CD14-positive monocyte (primary cell): Measurements from ENCODE around the gene ARHGAP10. TPM values are rescaled to one million over a fixed set of nuclear protein-coding genes. Genes with fewer than 3 reads are reported as not detected.

ENCODE experiments used
- DNase-seq, 3 donors: peaks; one replicate each; pipeline ENCODE4 v3.0.0-alpha.2; 2011 to 2022
- H2AFZ ChIP-seq: 2 replicates; pipeline ENCODE4 v1.6.0; 2012; ENCODE audit warnings: mild to moderate bottlenecking, low read depth, low read length, inconsistent platforms; ENCODE audit not compliant: insufficient read depth, poor library complexity, severe bottlenecking
- H3K27ac ChIP-seq, 2 donors: 1 replicate in 1 of 2; 2 replicates in 1 of 2; pipeline ENCODE4 v1.5.1; 2012 to 2013; ENCODE audit warnings: low read length in 2 of 2, control low read depth in 1 of 2, inconsistent platforms in 1 of 2, low read depth in 1 of 2, mild to moderate bottlenecking in 1 of 2
- H3K27me3 ChIP-seq, 2 donors: one replicate each; pipeline versions ENCODE4 v1.6.0 to v1.6.1; 2011 to 2013; ENCODE audit warnings: low read length in 2 of 2; ENCODE audit not compliant: control insufficient read depth in 2 of 2, insufficient read depth in 2 of 2
- H3K36me3 ChIP-seq, 2 donors: replicated peaks in 1 of 2; 1 replicate in 1 of 2; 2 replicates in 1 of 2; pipeline versions ENCODE4 v1.5.1 to v1.6.1; 2012 to 2013; ENCODE audit warnings: low read length in 2 of 2, control low read depth in 1 of 2, inconsistent platforms in 1 of 2, mild to moderate bottlenecking in 1 of 2; ENCODE audit not compliant: insufficient read depth in 2 of 2, control insufficient read depth in 1 of 2
- H3K4me1 ChIP-seq, 2 donors: 1 replicate in 1 of 2; 2 replicates in 1 of 2; pipeline versions ENCODE4 v1.5.1 to v1.6.1; 2012 to 2013; ENCODE audit warnings: low read length in 2 of 2, control low read depth in 1 of 2, inconsistent platforms in 1 of 2, mild to moderate bottlenecking in 1 of 2, moderate library complexity in 1 of 2; ENCODE audit not compliant: insufficient read depth in 2 of 2, control insufficient read depth in 1 of 2
- H3K4me2 ChIP-seq: replicated peaks from 2 replicates; pipeline ENCODE3; 2012; ENCODE audit warnings: low read length, moderate library complexity, mild to moderate bottlenecking; ENCODE audit not compliant: poor library complexity, severe bottlenecking; ENCODE audit errors: extremely low read depth
- H3K4me3 ChIP-seq, 3 experiments: fragments of 200-600 bp in 1 of 3; sonication (generic) in 1 of 3; replicated peaks in 1 of 3; 1 replicate in 2 of 3; 2 replicates in 1 of 3; pipeline ENCODE4 v1.5.1; 2011 to 2013; ENCODE audit warnings: low read length in 3 of 3, mild to moderate bottlenecking in 3 of 3, control low read depth in 2 of 3, low read depth in 2 of 3, inconsistent platforms in 1 of 3, moderate library complexity in 1 of 3
- H3K79me2 ChIP-seq: 2 replicates; pipeline ENCODE4 v1.6.0; 2012; ENCODE audit warnings: mild to moderate bottlenecking, control low read depth, inconsistent platforms, low read length, moderate library complexity; ENCODE audit not compliant: insufficient read depth
- H3K9ac ChIP-seq: 2 replicates; pipeline ENCODE4 v1.6.0; 2017; ENCODE audit warnings: low read length, mild to moderate bottlenecking; ENCODE audit not compliant: insufficient read depth, poor library complexity, severe bottlenecking
- H3K9me3 ChIP-seq, 2 donors: replicated peaks in 1 of 2; 1 replicate in 1 of 2; 2 replicates in 1 of 2; pipeline versions ENCODE4 v1.5.1 to v1.6.1; 2012 to 2013; ENCODE audit warnings: low read length in 2 of 2, control low read depth in 1 of 2; ENCODE audit not compliant: control insufficient read depth in 1 of 2, insufficient read depth in 1 of 2
- H4K20me1 ChIP-seq: 2 replicates; pipeline ENCODE4 v1.6.0; 2012; ENCODE audit warnings: mild to moderate bottlenecking, low read length, control low read depth, moderate library complexity; ENCODE audit not compliant: insufficient read depth
- H3K27ac Mint-ChIP-seq, 7 donors: one replicate each; pipeline ENCODE4 v1.8.0; 2020; ENCODE audit warnings: mild to moderate bottlenecking in 7 of 7, mixed read lengths in 7 of 7, moderate library complexity in 6 of 7, inconsistent platforms in 2 of 7
- H3K27me3 Mint-ChIP-seq, 3 donors: one replicate each; pipeline ENCODE4 v1.8.0; 2021 to 2022; ENCODE audit warnings: low read depth in 3 of 3, mild to moderate bottlenecking in 3 of 3, mixed read lengths in 3 of 3, moderate library complexity in 3 of 3, inconsistent platforms in 1 of 3
- H3K36me3 Mint-ChIP-seq, 2 donors: one replicate each; pipeline ENCODE4 v1.8.0; 2020; ENCODE audit warnings: mixed read lengths in 2 of 2, inconsistent platforms in 1 of 2, mild to moderate bottlenecking in 1 of 2
- H3K4me1 Mint-ChIP-seq: one replicate; pipeline ENCODE4 v1.8.0; 2020; ENCODE audit warnings: mild to moderate bottlenecking, mixed read lengths
- H3K4me3 Mint-ChIP-seq, 2 donors: one replicate each; pipeline ENCODE4 v1.8.0; 2020; ENCODE audit warnings: mild to moderate bottlenecking in 2 of 2, mixed read lengths in 2 of 2, moderate library complexity in 1 of 2
- H3K9me3 Mint-ChIP-seq, 7 donors: one replicate each; pipeline ENCODE4 v1.8.0; 2020 to 2022; ENCODE audit warnings: mixed read lengths in 7 of 7, mild to moderate bottlenecking in 6 of 7, moderate library complexity in 6 of 7, inconsistent platforms in 2 of 7
- WGBS: methylation state at CpG from one replicate; pipeline ENCODE4 v1.1.5; 2013; ENCODE audit warnings: missing lambda C conversion rate; ENCODE audit not compliant: insufficient coverage; 5-methylcytosine and 5-hydroxymethylcytosine counted together
- intact Hi-C, 2 donors: fragments of 100-400 bp; cut with micrococcal nuclease; formaldehyde crosslinking; loops; one replicate each; pipeline versions ENCODE4 v1.15.0 to v1.15.1; 2023
- polyA plus RNA-seq, 3 donors: library from polyadenylated mRNA; depleted of rRNA in 1 of 3; unstranded in 2 of 3; stranded (reverse) in 1 of 3; fragments of 300-500 nt in 2 of 3; fragments of >200 nt in 1 of 3; fragmentation: Illumina TruSeq in 2 of 3; gene quantifications; 1 replicate in 2 of 3; 2 replicates in 1 of 3; pipeline ENCODE4 v1.2.3, GENCODE V29; 2012 to 2021
- TF ChIP-seq, protein P1 (sequence below): fragments of 200-600 bp; IDR thresholded peaks from one replicate; pipeline ENCODE4 v1.8.0; 2022; ENCODE audit warnings: antibody characterized with exemption, mild to moderate bottlenecking

ARHGAP10 gene
- polyA plus RNA-seq, 3 donors, result 1.7 to 4.3 (median 3.0) TPM

- 100% methylated on average over 3 of the region's 5 CpGs for WGBS
- no peak overlapping the region for H2AFZ ChIP-seq
- DNase-seq, result no peak
- no peak overlapping the region for H3K4me3 Mint-ChIP-seq
- H3K9me3 Mint-ChIP-seq, result peaks cover 7 to 24% (median 10%) of the 10 kb centered on the region in 7 donors
- H3K27me3 ChIP-seq, result no peaks in the 10 kb centered on the region
- no peak overlapping the region for H3K27ac Mint-ChIP-seq
- no peak overlapping the region for H3K9ac ChIP-seq
- peaks cover 0 to 2% (median 0%) of the 10 kb centered on the region in 3 donors for H3K27me3 Mint-ChIP-seq
- intact Hi-C loops, result no loop called here
- H3K4me2 ChIP-seq, result no peak overlapping the region
- H3K4me1 ChIP-seq, result no peaks in the 10 kb centered on the region
- H3K9me3 ChIP-seq, result peaks cover 11 to 26% of the 10 kb centered on the region in 2 donors
- TF ChIP-seq, protein P1, sequence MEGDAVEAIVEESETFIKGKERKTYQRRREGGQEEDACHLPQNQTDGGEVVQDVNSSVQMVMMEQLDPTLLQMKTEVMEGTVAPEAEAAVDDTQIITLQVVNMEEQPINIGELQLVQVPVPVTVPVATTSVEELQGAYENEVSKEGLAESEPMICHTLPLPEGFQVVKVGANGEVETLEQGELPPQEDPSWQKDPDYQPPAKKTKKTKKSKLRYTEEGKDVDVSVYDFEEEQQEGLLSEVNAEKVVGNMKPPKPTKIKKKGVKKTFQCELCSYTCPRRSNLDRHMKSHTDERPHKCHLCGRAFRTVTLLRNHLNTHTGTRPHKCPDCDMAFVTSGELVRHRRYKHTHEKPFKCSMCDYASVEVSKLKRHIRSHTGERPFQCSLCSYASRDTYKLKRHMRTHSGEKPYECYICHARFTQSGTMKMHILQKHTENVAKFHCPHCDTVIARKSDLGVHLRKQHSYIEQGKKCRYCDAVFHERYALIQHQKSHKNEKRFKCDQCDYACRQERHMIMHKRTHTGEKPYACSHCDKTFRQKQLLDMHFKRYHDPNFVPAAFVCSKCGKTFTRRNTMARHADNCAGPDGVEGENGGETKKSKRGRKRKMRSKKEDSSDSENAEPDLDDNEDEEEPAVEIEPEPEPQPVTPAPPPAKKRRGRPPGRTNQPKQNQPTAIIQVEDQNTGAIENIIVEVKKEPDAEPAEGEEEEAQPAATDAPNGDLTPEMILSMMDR, result no peak
- H3K36me3 ChIP-seq, result peaks cover 0 to 17% of the 10 kb centered on the region in 2 donors
- H3K27ac ChIP-seq, result no peak overlapping the region
- no peaks in the 10 kb centered on the region for H3K4me1 Mint-ChIP-seq
- peaks cover 16 to 34% of the 10 kb centered on the region in 2 donors for H3K36me3 Mint-ChIP-seq
- H3K79me2 ChIP-seq, result no peaks in the 10 kb centered on the region
- no peaks in the 10 kb centered on the region for H4K20me1 ChIP-seq
- no peak overlapping the region for H3K4me3 ChIP-seq
Observed at GRCh38 chr4:148074462-148074861, 342.6 kb downstream of the ARHGAP10 start.

DNA sequence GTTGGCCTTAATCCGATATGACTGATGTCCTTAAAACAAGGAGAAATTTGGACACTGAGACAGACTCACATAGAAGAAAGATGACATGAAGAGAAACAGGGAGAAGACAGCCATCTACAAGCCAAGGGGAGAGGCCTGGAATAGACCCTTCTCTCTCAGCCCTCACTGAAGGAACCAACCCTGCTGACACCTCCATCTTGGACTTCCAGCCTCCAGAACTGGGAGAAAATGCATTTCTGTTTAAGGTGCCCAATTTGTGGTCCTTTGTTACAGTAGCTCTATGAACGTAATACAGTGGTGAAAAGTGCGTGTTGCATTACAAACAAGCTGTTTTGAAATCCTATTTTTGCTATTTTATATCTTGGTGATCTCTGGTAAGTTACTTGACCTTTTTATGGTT is 343.6 kb downstream of the ARHGAP10 start:
- Mint-ChIP-seq H3K36me3 (peaks cover 16 to 43% of the 10 kb centered on the region in 2 donors), H3K27ac (peak overlapping the region in 1 of 7 donors; percentile 5), H3K4me1 (no peaks in the 10 kb centered on the region), H3K27me3 (no peaks in the 10 kb centered on the region), H3K4me3 (no peak overlapping the region), H3K9me3 (peaks cover 9 to 24% (median 11%) of the 10 kb centered on the region in 7 donors)
- Histone ChIP-seq H3K4me2 (no peak overlapping the region), H3K27me3 (no peaks in the 10 kb centered on the region), H3K27ac (no peak overlapping the region), H3K4me1 (no peaks in the 10 kb centered on the region), H3K9ac (no peak overlapping the region), H3K4me3 (no peak overlapping the region), H3K9me3 (peaks cover 11 to 26% of the 10 kb centered on the region in 2 donors), H3K79me2 (no peaks in the 10 kb centered on the region), H4K20me1 (no peaks in the 10 kb centered on the region), H2AFZ (no peak overlapping the region), H3K36me3 (peaks cover 0 to 17% of the 10 kb centered on the region in 2 donors)
- DNase-seq, result no peak
- intact Hi-C loops, result no loop called here
- TF ChIP-seq, protein P1, result no peak
- WGBS, result 100% methylated on average over 1 of the region's 3 CpGs
